ENCODE data around the gene PTRH2. TPM values are rescaled to one million over a fixed set of nuclear protein-coding genes. Genes with fewer than 3 reads are reported as not detected.

Gene PTRH2
- total RNA-seq, result 24.7 and 40.1 TPM in 2 replicates

DNA sequence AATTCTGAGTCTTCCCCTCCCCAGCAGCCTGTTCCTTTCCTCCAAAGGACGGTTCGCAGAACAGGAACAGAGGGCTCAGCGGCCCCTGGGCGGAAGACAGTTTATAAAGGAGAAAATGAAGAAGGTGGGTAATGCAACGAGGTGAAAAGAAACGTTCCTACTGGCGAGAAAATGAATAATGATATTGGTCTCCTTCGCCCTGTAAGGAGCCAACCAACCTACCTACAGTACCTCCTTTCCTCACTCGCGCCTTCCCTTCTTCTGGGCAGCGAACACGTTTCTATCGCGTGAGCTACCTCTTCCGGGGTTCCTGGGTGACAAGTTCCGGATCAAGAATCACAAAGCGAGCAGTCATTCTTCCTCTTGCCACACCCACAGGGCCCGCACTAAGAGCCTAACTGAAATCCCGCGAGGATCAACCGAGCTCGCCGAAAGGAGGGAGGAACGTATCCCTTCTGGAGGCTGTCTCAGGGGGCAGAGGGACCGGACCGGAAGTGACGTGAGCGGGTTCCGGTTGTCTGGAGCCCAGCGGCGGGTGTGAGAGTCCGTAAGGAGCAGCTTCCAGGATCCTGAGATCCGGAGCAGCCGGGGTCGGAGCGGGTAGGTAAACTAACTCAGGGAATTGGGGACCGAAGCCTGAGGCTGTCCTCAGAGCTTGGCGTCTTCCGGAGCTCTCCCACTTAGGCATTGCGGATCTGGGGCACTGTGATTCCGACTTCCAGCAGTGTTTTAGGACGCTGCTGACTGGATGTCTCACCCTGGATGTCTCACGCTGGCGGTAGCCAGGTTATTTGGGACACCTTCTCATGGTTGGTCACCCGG lies at the start of gene PTRH2, which contains the start of gene VMP1:
PTRH2 (minus strand) TSS at position 282 of the 822 bp plus-strand sequence. CDS start 9,452 bp downstream, outside the sequence.
VMP1 (plus strand) TSS at position 506 of the 822 bp plus-strand sequence. CDS start 23,793 bp downstream, outside the sequence.

Other genes starting within 250 kb of the PTRH2 start
- gene DHX40, start 141.8 kb downstream of the PTRH2 start, total RNA-seq, result 55.9 and 67.7 TPM in 2 replicates
- gene CLTC, start 87.5 kb downstream of the PTRH2 start, total RNA-seq, result 557 and 805 TPM in 2 replicates
- 167 and 245 TPM in 2 replicates for gene VMP1, start 224 bp upstream of the PTRH2 start, total RNA-seq
- 3.9 and 5.2 TPM in 2 replicates for gene TUBD1, start 185.5 kb upstream of the PTRH2 start, total RNA-seq
- 18.7 and 21.6 TPM in 2 replicates for gene RPS6KB1, start 185.7 kb upstream of the PTRH2 start, total RNA-seq

Data from uterine smooth muscle cell (primary cell).